HG03095 (cell line): ENCODE measurements around the gene ISM1.

Experiments used
- ATAC-seq: cut with Tn5 transposase; IDR thresholded peaks from one replicate; pipeline ENCODE4 v1.9.1; 2021; ENCODE audit warnings: moderate library complexity; ENCODE audit not compliant: unreplicated experiment

The ISM1 gene

GRCh38 chr20:13302647-13303450 is 81.8 kb downstream of the ISM1 start:
- no peak for ATAC-seq

DNA sequence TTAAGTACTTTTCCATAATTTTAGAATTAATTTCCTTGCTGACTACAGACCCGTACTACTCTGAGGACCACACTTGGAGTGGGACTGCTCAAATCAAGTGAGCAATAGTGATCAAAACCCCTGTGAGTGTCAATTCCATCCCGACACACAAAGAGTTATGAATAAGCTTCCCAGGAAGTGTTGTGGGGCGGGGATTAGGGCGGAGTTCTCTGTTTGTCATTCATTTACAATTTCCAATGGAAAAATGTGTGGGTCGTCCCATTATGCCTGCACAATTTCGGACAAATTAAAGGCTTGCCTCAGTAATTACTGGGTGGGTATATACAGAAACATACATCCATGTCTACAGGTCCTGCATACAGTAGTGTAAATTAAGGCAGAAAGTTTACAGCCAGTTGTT is 84.2 kb downstream of the ISM1 start:
- no peak for ATAC-seq

- no peak for ATAC-seq
Observed at GRCh38 chr20:13307562-13308163, 86.6 kb downstream of the ISM1 start.

DNA sequence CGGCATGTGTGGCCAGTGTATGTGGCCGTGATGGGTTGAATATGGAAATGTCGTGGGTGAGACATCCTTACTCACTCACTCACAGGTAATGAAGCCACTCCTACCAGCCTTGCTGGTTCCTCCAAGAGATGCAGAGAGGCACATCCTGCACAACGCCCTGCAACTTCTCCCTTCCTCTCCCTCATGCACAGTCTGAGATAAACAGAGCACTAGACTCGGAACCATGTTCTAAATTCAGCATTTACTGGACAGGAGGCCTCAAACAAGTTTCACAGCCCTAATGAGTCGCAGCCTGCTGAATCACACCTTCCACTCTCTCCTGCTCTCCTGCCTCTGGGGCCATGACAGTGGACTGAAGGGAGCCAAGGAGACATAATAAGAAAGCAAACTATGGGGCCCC is 91.2 kb downstream of the ISM1 start:
- ATAC-seq, result no peak

DNA sequence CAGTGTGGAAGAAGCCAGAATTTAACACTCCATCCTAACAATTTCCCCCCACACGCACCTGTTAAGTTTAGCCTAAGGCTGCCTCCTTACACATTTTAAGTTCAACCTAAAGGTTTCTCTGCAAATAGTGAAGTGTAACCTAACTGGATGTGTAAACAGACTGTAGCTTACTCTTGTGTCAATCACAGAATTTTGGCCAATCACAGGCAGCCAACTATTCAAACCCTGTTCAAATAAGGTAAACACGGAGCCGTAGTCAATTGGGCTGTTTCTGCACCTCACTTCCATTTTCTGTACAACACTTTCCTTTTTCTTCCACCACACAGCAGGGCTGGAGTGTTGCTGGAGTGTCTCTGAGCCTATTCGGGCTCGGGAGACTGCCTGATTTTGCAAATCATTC is 92.1 kb downstream of the ISM1 start:
- ATAC-seq, result no peak

GRCh38 chr20:13317439-13317838 is 96.4 kb downstream of the ISM1 start:
- ATAC-seq, result no peak

- ATAC-seq, result no peak
Observed at GRCh38 chr20:13318871-13319521, 97.9 kb downstream of the ISM1 start.

DNA sequence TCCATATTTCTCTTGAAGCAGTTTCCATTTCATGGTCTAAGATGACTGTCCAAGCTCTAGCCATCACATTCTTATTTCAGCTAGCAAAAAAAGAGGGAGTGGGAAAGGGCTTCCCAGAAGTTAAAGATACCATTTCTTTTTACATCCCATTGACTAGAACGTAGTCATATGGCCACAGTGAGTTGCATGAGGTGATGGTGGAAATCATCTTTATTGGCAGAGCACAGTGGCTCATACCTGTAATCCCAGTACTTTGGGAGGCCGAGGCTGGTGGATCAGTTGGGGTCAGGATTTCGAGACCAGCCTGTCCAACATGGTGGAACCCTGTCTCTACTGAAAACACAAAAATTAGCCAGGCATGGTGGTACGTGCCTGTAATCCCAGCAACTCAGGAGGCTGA is 99.6 kb downstream of the ISM1 start:
- ATAC-seq, result no peak

DNA sequence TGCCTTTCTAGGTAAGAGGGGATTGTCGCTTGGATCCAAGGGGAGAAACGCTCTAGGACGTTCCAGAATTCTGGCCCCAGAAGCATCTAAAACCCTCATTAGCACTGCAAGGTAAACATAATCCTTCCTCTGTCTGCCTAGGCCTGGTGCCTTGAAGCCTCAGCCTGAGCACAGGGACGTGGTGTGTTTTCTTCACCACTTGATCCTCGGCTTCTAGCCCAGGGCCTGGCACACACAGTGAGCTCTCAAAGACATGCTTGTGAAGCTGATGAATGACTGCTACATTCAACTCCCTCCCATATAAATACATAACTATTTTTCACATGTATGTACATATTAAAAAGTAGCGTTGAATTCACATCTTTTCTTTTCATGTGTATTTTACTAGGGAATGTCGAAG is 100.3 kb downstream of the ISM1 start:
- ATAC-seq, result no peak

GRCh38 chr20:13322198-13322597 is 101.1 kb downstream of the ISM1 start:
- ATAC-seq, result no peak

GRCh38 chr20:13322621-13323020 is 101.5 kb downstream of the ISM1 start:
- no peak for ATAC-seq

DNA sequence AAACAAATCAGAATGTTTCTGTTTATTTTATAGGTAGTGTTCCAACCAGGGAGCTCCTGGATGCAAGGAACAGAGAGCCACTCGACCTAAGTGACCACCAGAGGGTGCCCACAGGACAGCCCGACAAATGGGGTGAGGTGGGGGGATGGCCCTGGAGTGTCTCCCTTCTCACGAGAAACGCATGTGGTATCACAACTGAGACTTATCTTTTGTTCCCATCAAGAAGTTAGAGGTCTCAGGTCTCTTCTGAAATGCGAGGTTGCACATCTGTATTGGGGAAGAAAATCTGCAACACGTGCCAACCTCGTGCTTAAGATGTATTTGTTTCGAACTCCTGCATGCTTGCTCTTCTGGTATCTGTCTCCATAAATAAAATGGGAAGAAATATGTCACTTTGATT is 104.0 kb downstream of the ISM1 start:
- ATAC-seq, result no peak

- no peak for ATAC-seq
Observed at GRCh38 chr20:13325796-13326340, 104.8 kb downstream of the ISM1 start.

- ATAC-seq, result no peak
Observed at GRCh38 chr20:13331536-13331935, 110.5 kb downstream of the ISM1 start.

DNA sequence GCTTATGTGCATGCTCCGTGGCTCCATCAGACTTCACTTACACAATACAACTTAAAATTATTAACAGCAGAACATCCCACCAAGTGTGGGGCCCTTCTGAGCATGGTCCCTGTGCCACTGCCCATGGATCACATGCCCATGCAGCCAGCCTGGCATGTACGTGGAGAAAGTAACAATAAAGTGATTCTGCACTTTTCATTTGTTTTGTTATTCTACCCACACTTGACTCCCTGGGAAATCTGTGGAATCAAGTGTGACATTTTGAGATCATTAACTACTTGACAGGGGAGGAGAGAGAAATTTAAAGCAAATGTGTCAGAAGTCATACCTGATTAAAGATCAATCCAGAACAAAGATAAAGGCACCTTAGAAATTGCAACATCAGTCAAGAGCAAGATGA is 112.0 kb downstream of the ISM1 start:
- ATAC-seq, result no peak

DNA sequence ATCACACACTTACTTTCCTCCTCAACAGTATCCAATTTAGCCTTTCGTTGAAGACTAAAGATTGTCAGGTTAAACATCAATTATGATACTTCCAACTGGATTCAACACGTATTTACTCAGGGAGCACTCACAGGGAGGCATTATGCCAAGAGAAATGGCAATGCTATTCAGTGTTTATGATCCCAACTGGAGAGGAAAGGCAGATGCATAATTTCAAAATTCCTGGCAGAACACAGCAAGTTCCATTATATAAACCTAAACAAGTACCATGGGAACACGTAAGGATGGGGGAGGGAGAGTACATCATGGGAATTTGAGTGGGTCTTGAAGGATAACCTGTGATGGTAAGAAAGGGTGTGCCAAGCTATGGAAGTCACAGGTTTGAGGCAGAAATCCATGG is 112.7 kb downstream of the ISM1 start:
- no peak for ATAC-seq

DNA sequence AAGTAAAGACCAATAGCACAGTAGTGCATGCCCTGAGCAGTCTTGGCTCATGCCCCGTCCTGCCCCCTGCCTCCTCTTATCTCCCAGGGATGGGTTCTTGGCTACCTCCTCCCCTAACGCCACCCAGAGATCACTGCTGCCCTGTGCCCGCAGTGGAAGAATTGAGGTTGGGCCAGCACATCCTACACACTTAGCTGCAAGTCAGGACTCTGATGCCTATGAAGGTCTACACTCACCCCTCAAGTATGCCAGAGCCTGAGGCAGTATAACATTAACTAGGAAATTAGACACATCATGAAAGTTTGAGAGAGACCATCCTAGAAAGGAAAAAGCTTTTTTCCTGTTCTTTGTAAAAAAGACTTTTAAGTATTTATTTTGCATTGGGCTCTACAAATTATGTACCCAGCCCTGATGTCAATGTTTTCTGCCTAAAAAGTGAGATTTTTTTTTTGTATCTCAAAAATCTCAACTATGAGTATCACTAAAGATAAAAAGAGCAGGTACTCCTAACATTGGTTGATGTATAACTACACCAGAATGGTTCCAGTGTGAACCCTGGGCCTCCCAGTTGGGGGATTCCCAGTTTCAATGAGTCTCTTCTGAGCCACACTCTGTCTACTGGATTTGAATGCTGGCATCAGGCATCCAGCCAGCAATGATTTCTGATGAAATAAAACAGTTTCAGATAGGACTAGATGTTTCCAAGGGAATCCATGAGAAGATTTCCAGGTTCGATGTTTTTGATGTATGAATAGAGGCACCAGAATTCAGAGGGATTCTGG is 115.4 kb downstream of the ISM1 start:
- peak; percentile 64 for ATAC-seq

DNA sequence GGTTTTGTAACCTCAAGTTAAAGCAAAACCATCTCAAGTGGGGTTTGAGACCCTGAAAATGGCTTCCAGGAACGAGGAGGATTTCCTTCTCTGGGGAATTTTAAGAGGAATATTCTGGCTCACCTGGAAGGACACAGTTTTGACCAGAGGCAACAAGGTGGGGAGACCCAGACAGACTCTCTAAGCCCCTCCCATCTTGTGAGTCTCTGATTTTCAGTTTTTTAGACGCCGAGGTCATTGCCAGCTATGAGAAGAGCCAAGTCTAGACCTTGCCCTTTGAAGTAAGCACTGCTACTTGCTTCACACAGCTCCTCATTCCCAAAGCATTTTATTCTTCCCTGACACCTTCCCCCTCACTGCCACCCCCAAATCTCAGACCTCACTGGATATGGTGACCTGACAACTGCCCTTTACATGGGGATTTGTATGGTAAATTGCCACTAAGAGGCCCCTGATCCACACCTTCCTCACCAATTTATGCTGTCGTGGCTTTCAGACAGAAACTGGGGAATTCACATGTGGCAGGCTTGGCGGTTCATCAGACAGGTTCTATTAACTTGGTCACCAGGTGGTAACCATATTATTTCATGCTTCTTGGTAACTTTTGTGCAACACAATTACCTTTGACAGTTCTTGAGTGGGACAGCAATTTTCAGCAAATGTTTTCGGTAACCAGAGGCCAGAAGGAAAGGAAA is 116.2 kb downstream of the ISM1 start:
- no peak for ATAC-seq

GRCh38 chr20:13338097-13338661 is 117.1 kb downstream of the ISM1 start:
- no peak for ATAC-seq

DNA sequence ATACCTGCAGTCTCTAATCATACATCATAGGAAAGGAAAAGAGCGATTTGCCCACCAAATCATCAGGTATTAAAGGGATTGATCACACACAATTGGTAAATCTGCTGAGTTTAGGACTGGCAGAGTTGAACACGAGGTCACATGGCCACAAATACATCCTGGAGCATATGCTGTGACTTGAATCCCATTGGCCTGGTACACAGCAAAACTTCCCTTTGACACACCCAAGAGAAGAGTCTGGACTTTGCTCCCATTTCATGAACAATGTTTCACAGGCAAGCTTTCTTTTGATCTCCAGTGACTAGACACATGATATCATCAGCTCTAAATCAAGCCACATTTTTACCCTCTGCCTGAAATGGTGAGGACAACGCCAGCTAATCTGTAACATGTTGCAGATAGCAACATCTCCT is 117.9 kb downstream of the ISM1 start:
- no peak for ATAC-seq
